ENCODE results near the gene DNER.

DNA sequence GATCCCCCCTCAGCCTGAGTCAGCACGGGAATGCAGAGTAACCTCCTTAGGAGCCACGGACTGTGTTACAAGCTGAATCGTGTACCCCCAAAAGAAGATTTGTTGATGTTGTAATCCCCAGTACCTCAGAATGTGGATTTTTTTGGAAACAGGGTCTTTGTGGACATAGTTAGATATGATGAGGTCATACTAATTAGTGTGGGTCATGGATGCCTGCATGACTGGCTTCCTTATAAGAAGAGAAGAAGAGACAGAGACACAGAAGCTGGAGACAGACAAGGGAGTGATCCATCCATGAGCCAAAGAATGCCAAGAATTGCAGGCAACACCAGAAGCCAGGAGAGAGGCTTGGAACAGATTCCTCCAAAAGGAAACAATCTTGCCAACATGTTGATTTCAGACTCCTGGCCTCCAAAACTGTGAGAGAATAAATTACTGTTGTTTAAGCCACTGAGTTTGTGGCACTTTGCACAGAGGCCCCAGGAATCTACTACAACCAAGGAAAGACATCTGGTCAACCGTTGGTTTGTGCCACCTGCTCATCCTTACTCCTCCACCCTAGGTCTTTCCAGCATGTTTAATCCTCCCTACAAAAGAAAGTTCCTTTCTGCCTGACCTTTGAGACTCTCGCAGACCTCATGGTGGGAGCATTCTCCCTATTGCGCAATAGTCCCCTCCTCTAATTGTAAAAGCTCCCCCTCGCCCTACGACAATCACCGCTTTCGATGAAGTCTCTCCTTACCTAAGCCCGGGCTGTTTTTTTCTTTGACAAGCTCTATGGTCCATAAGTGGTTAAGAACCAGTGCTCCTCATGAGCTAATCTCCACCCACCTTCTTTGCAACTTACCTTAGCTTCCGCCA lies 91.6 kb downstream of the DNER start:
- TF ChIP-seq, protein P1, sequence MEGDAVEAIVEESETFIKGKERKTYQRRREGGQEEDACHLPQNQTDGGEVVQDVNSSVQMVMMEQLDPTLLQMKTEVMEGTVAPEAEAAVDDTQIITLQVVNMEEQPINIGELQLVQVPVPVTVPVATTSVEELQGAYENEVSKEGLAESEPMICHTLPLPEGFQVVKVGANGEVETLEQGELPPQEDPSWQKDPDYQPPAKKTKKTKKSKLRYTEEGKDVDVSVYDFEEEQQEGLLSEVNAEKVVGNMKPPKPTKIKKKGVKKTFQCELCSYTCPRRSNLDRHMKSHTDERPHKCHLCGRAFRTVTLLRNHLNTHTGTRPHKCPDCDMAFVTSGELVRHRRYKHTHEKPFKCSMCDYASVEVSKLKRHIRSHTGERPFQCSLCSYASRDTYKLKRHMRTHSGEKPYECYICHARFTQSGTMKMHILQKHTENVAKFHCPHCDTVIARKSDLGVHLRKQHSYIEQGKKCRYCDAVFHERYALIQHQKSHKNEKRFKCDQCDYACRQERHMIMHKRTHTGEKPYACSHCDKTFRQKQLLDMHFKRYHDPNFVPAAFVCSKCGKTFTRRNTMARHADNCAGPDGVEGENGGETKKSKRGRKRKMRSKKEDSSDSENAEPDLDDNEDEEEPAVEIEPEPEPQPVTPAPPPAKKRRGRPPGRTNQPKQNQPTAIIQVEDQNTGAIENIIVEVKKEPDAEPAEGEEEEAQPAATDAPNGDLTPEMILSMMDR (IDR thresholded peaks at IDR 0.05), result no peak
- TF ChIP-seq SREBF2 (IDR thresholded peaks at IDR 0.05) (no peak), EP300 (IDR thresholded peaks at IDR 0.05) (no peak), CEBPB (IDR thresholded peaks at IDR 0.05) (peak; percentile 72 to 83; a peak in 3 of 4 replicates), ZNF302 (CRISPR knock-in tag; IDR thresholded peaks at IDR 0.05) (no peak), RFX5 (IDR thresholded peaks at IDR 0.05) (no peak), TP53 (CRISPR knock-in tag; IDR thresholded peaks at IDR 0.05) (no peak), POLR2A (IDR thresholded peaks at IDR 0.05; ENCODE audit: low read length) (no peak), EHMT2 (IDR thresholded peaks at IDR 0.05; ENCODE audit: low read depth) (no peak)
- TF ChIP-seq, protein P2, sequence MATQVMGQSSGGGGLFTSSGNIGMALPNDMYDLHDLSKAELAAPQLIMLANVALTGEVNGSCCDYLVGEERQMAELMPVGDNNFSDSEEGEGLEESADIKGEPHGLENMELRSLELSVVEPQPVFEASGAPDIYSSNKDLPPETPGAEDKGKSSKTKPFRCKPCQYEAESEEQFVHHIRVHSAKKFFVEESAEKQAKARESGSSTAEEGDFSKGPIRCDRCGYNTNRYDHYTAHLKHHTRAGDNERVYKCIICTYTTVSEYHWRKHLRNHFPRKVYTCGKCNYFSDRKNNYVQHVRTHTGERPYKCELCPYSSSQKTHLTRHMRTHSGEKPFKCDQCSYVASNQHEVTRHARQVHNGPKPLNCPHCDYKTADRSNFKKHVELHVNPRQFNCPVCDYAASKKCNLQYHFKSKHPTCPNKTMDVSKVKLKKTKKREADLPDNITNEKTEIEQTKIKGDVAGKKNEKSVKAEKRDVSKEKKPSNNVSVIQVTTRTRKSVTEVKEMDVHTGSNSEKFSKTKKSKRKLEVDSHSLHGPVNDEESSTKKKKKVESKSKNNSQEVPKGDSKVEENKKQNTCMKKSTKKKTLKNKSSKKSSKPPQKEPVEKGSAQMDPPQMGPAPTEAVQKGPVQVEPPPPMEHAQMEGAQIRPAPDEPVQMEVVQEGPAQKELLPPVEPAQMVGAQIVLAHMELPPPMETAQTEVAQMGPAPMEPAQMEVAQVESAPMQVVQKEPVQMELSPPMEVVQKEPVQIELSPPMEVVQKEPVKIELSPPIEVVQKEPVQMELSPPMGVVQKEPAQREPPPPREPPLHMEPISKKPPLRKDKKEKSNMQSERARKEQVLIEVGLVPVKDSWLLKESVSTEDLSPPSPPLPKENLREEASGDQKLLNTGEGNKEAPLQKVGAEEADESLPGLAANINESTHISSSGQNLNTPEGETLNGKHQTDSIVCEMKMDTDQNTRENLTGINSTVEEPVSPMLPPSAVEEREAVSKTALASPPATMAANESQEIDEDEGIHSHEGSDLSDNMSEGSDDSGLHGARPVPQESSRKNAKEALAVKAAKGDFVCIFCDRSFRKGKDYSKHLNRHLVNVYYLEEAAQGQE (IDR thresholded peaks at IDR 0.05), result no peak
- TF ChIP-seq, protein P3, sequence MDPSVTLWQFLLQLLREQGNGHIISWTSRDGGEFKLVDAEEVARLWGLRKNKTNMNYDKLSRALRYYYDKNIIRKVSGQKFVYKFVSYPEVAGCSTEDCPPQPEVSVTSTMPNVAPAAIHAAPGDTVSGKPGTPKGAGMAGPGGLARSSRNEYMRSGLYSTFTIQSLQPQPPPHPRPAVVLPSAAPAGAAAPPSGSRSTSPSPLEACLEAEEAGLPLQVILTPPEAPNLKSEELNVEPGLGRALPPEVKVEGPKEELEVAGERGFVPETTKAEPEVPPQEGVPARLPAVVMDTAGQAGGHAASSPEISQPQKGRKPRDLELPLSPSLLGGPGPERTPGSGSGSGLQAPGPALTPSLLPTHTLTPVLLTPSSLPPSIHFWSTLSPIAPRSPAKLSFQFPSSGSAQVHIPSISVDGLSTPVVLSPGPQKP (IDR thresholded peaks at IDR 0.05; ENCODE audit: low read depth, low read length), result no peak
